Uterus (tissue), 4 donors: ENCODE results near the gene BHLHA15. TPM values are rescaled to one million over a fixed set of nuclear protein-coding genes. Genes with fewer than 3 reads are reported as not detected.

ENCODE experiments used
- DNase-seq, 2 donors: peaks; one replicate each; pipeline ENCODE4 v3.0.0-alpha.2; 2019 to 2020
- H3K27ac ChIP-seq, 2 donors: fragments of 200-600 bp; sonication (generic); 1 replicate in 1 of 2; 2 replicates in 1 of 2; pipeline ENCODE4 v1.5.1; 2016 to 2018
- H3K27me3 ChIP-seq, 2 donors: fragments of 200-600 bp; sonication (generic); one replicate each; pipeline ENCODE4 v1.5.1; 2018 to 2019; ENCODE audit warnings: control low read depth in 1 of 2
- H3K36me3 ChIP-seq, 2 donors: fragments of 200-600 bp; sonication (generic); one replicate each; pipeline ENCODE4 v1.5.1; 2019; ENCODE audit warnings: control low read depth in 1 of 2
- H3K4me1 ChIP-seq, 2 donors: fragments of 200-600 bp; sonication (generic); one replicate each; pipeline ENCODE4 v1.5.1; 2018 to 2019; ENCODE audit warnings: control low read depth in 1 of 2
- H3K4me3 ChIP-seq, 2 donors: fragments of 200-600 bp; sonication (generic); 1 replicate in 1 of 2; 2 replicates in 1 of 2; pipeline ENCODE4 v1.5.1; 2018 to 2019; ENCODE audit warnings: mild to moderate bottlenecking in 1 of 2
- H3K9me3 ChIP-seq, 2 donors: fragments of 200-600 bp; sonication (generic); one replicate each; pipeline ENCODE4 v1.5.1; 2019; ENCODE audit warnings: control low read depth in 1 of 2
- CTCF ChIP-seq, 4 experiments: fragments of 200-600 bp in 2 of 4; fragments of 450-650 bp in 2 of 4; sonication (generic) in 2 of 4; IDR thresholded peaks; one replicate each; pipeline ENCODE4 v1.5.1; 2016 to 2019; ENCODE audit warnings: antibody characterized with exemption in 4 of 4, mild to moderate bottlenecking in 2 of 4, moderate library complexity in 1 of 4
- POLR2A ChIP-seq, 2 donors: fragments of 450-650 bp; IDR thresholded peaks; one replicate each; pipeline ENCODE4 v1.6.1; 2016; ENCODE audit warnings: antibody characterized with exemption in 2 of 2, mild to moderate bottlenecking in 1 of 2, moderate library complexity in 1 of 2
- intact Hi-C: fragments of 100-400 bp; cut with DNase I; formaldehyde crosslinking; loops from one replicate; pipeline ENCODE4 v1.15.1; 2023; ENCODE audit warnings: low total_unique reads
- total RNA-seq, 4 donors: library from RNA; depleted of rRNA in 3 of 4; stranded (reverse); fragments of >200 nt in 3 of 4; gene quantifications; one replicate each; pipeline versions ENCODE4 v1.1.0 to v1.2.4, GENCODE V29; 2014 to 2023
- donor health status: DM: yes; HTN: yes; CAD: no.

Gene BHLHA15
- 1 to 10 TPM in 1 of 4 donors, under 1 TPM in 1, not detected in 2; 0.41 to 1.6 TPM for total RNA-seq

- peak within 1 kb of the TSS in 1 of 2 donors; percentile 3 for H3K4me3 ChIP-seq
- intact Hi-C loops = no loop called here
- no peak for DNase-seq
These were observed at the start of gene BHLHA15 for GRCh38 chr7:98211221-98211675. Gene BHLHA15 (plus strand): TSS chr7:98211439. CDS start chr7:98212310, 871 bp downstream.

GRCh38 chr7:98162758-98163157, 48.5 kb upstream of the BHLHA15 start:
- intact Hi-C loops = no loop called here
- Histone ChIP-seq H3K9me3 (no peaks in the 10 kb centered on the region), H3K4me1 (no peaks in the 10 kb centered on the region), H3K4me3 (no peak overlapping the region), H3K27ac (no peak overlapping the region), H3K36me3 (no peaks in the 10 kb centered on the region), H3K27me3 (no peaks in the 10 kb centered on the region)
- TF ChIP-seq POLR2A (IDR thresholded peaks at IDR 0.05) = no peak
- TF ChIP-seq CTCF (IDR thresholded peaks at IDR 0.05) = no peak
- DNase-seq = no peak

More at GRCh38 chr7:98211221-98211675, at the start of gene BHLHA15:
- no peaks in the 10 kb centered on the region for H3K4me1 ChIP-seq
- H3K36me3 ChIP-seq = no peaks in the 10 kb centered on the region
- no peaks in the 10 kb centered on the region for H3K9me3 ChIP-seq
- no peaks in the 10 kb centered on the region for H3K27me3 ChIP-seq
- H3K27ac ChIP-seq = no peak within 1 kb of the TSS
- TF ChIP-seq POLR2A (IDR thresholded peaks at IDR 0.05) (no peak), CTCF (IDR thresholded peaks at IDR 0.05) (no peak)

GRCh38 chr7:98163269-98163668, 48.0 kb upstream of the BHLHA15 start:
- H3K9me3 ChIP-seq = no peaks in the 10 kb centered on the region
- intact Hi-C loops = no loop called here
- H3K36me3 ChIP-seq = no peaks in the 10 kb centered on the region
- TF ChIP-seq CTCF (IDR thresholded peaks at IDR 0.05) = no peak
- no peak for TF ChIP-seq POLR2A (IDR thresholded peaks at IDR 0.05)
- no peaks in the 10 kb centered on the region for H3K4me1 ChIP-seq
- H3K27me3 ChIP-seq = no peaks in the 10 kb centered on the region
- H3K27ac ChIP-seq = peak overlapping the region; percentile 61 to 69
- no peak for DNase-seq
- no peak overlapping the region for H3K4me3 ChIP-seq

- DNase-seq = peak; percentile 31 to 36
- TF ChIP-seq POLR2A (IDR thresholded peaks at IDR 0.05) = no peak
- TF ChIP-seq CTCF (IDR thresholded peaks at IDR 0.05) = no peak
- intact Hi-C loops = no loop called here
- Histone ChIP-seq H3K9me3 (no peaks in the 10 kb centered on the region), H3K27ac (peak overlapping the region; percentile 61 to 69), H3K36me3 (no peaks in the 10 kb centered on the region), H3K4me1 (no peaks in the 10 kb centered on the region), H3K27me3 (no peaks in the 10 kb centered on the region), H3K4me3 (no peak overlapping the region)
These were observed 47.3 kb upstream of the BHLHA15 start for GRCh38 chr7:98163704-98164494.
